PC-3 (cell line): ENCODE data around the gene LRCH1. TPM values are rescaled to one million over a fixed set of nuclear protein-coding genes. Genes with fewer than 3 reads are reported as not detected.

Source experiments
- ATAC-seq: fragments of 200-7000 bp; cut with Tn5 transposase; 2 replicates; pipeline ENCODE4 v1.9.1; 2020; ENCODE audit warnings: mild to moderate bottlenecking, moderate library complexity
- BruUV-seq: library from RNA; stranded (reverse); fragments of 400-500 nt; replicated peaks from 2 replicates; lab custom pipeline; 2021; lab: Mats Ljungman, UMichigan
- CTCF ChIA-PET: fragments of 300-600 bp; sonication (Branson Sonifier 250); formaldehyde crosslinking; loops from one replicate; lab custom pipeline; 2022; ENCODE audit warnings: antibody characterized with exemption; lab: Charles Lee
- POLR2A ChIA-PET: fragments of 300-600 bp; sonication (Branson Sonifier 250); formaldehyde crosslinking; loops from one replicate; lab custom pipeline; 2022; ENCODE audit warnings: antibody characterized with exemption; ENCODE audit not compliant: unreplicated experiment; lab: Charles Lee
- DNase-seq: peaks from one replicate; pipeline ENCODE4 v3.0.0-alpha.2; 2015
- H2AFZ ChIP-seq: fragments of 300-600 bp; sonication (generic); 2 replicates; pipeline ENCODE4 v1.6.0; 2016; ENCODE audit warnings: antibody characterized with exemption, low read length
- H3F3A ChIP-seq: fragments of 300-600 bp; sonication (generic); one replicate; pipeline ENCODE4 v1.6.0; 2017; ENCODE audit warnings: antibody characterized with exemption, low read length, control low read depth, mild to moderate bottlenecking; ENCODE audit not compliant: unreplicated experiment
- H3K27ac ChIP-seq: fragments of 300-600 bp; sonication (generic); 2 replicates; pipeline ENCODE4 v1.5.1; 2016; ENCODE audit warnings: mild to moderate bottlenecking, low read length
- H3K27me3 ChIP-seq: fragments of 300-600 bp; sonication (generic); 2 replicates; pipeline ENCODE4 v1.6.1; 2016; ENCODE audit warnings: low read length, mixed read lengths
- H3K36me3 ChIP-seq: fragments of 300-600 bp; sonication (generic); 2 replicates; pipeline ENCODE4 v1.6.1; 2016; ENCODE audit warnings: low read depth, mixed run types, low read length, mixed read lengths
- H3K4me1 ChIP-seq: fragments of 300-600 bp; sonication (generic); 2 replicates; pipeline ENCODE4 v1.5.1; 2016; ENCODE audit warnings: low read length; ENCODE audit not compliant: insufficient read depth
- H3K4me2 ChIP-seq: fragments of 300-600 bp; sonication (generic); 2 replicates; pipeline ENCODE4 v1.6.0; 2016; ENCODE audit warnings: low read length
- H3K4me3 ChIP-seq: fragments of 300-600 bp; sonication (generic); 2 replicates; pipeline ENCODE4 v1.5.1; 2016; ENCODE audit warnings: mild to moderate bottlenecking, low read length, mixed read lengths
- H3K79me2 ChIP-seq: fragments of 300-600 bp; sonication (generic); 2 replicates; pipeline ENCODE4 v1.6.1; 2017; ENCODE audit warnings: low read length, mixed read lengths
- H3K9ac ChIP-seq: fragments of 300-600 bp; sonication (generic); 2 replicates; pipeline ENCODE4 v1.6.0; 2016; ENCODE audit warnings: mild to moderate bottlenecking, low read length
- H3K9me2 ChIP-seq: fragments of 300-600 bp; sonication (generic); replicated peaks from 2 replicates; pipeline ENCODE4 v1.6.1; 2016; ENCODE audit warnings: mixed run types, low read length, mixed read lengths
- H3K9me3 ChIP-seq: fragments of 300-600 bp; sonication (generic); 2 replicates; pipeline ENCODE4 v1.6.1; 2016; ENCODE audit warnings: low read length, mixed read lengths
- H4K20me1 ChIP-seq: fragments of 300-600 bp; sonication (generic); 2 replicates; pipeline ENCODE4 v1.6.1; 2016; ENCODE audit warnings: low read length, mixed read lengths
- EZH2 ChIP-seq: fragments of 300-600 bp; sonication (generic); IDR thresholded peaks from one replicate; pipeline ENCODE4 v1.6.1; 2017; ENCODE audit warnings: antibody characterized with exemption, mild to moderate bottlenecking, low read length; ENCODE audit not compliant: unreplicated experiment
- EZH2phosphoT487 ChIP-seq: fragments of 300-600 bp; sonication (generic); IDR thresholded peaks from 2 replicates; pipeline ENCODE4 v1.6.1; 2018; ENCODE audit warnings: mild to moderate bottlenecking, antibody characterized with exemption, low read length, borderline replicate concordance
- intact Hi-C: fragments of 100-400 bp; cut with micrococcal nuclease; formaldehyde crosslinking; loops from 2 replicates; pipeline ENCODE4 v1.9.0; 2023
- total RNA-seq: library from RNA; depleted of rRNA; stranded (reverse); fragments of >200 nt; gene quantifications from 2 replicates; pipeline ENCODE4 v1.2.3, GENCODE V29; 2014
- TF ChIP-seq, protein P1 (sequence below): fragments of 300-600 bp; sonication (generic); conservative IDR thresholded peaks from 2 replicates; pipeline ENCODE4 v1.5.1; 2017; ENCODE audit warnings: antibody characterized with exemption, low read depth, mild to moderate bottlenecking, low read length

The LRCH1 gene
- total RNA-seq, 1 experiment from 2014 or later: 4.3 TPM

DNA sequence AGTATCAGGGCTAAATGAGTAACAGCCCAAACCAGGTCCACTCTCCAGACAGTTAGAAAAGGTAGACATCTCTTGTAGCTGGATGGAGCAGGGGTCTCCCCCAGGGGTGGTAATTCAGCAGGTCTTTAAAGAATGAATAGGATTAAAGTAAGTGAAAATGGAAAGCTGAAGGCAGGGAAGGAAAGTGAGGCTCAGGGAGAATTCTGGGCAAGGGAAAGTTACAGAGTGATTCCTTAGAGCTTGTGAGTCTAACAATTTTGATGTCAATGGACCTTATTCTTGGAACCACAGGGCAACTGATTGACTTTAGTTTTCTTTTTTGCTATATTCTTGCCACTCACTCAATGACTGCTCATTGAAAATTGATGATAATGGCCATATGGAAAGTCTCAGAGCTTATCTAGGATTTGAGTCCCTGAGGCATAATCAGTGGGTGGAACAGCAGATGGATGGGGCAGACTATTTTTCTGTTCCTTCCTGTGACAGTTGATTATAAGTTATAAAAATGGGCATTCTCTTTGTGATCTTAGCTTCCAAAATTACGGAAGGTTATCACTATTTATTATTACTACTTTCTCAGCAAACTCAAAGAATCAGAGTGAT lies 76.9 kb downstream of the LRCH1 start:
- no peak overlapping the region for H3K4me3 ChIP-seq
- BruUV-seq: no TSS peak

DNA sequence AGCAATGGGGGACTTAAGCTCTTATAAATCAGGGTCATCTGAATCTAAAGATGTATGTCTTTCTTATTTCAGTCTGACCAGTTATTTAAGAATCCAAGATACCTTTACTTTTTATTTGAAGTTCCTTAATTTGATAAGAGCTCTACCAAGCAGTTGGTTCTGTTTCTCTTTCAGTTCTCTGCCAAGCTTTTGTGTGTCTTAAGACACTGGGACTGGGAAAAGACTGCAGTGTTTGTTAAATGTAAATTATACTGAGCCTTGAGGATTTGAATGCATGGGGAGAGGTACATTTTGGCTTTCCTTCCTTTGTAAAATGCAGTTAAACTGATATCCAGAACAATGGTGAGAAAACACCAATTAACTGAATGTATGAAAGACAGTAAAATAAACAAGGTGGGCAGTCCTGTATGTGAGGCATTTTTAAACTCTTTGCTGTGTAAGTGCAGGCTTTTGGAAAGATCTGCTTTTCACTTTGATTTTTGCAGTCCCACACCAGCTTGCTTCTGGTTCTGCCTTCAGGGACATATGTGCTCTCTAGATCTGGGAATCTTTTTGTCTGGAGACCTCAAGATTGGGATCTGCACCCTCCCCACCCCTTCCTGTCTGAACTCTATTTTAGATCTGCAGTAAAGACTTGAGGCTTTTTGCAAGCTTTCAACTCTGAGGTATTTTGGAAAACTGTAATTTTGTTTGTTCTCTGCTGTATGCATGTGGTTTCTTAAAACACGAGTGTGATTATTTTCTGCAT lies 77.6 kb downstream of the LRCH1 start:
- Histone ChIP-seq H3K9ac (no peak overlapping the region), H3F3A (no peaks in the 10 kb centered on the region), H3K4me3 (no peak overlapping the region), H3K79me2 (peaks cover 23% of the 10 kb centered on the region), H3K27ac (no peak overlapping the region), H3K9me3 (no peaks in the 10 kb centered on the region), H3K4me1 (0 out of 2 replicates have a peak, but pooled peaks cover 4% of the 10 kb centered on the region), H3K4me2 (no peak overlapping the region), H4K20me1 (no peaks in the 10 kb centered on the region), H3K36me3 (no peaks in the 10 kb centered on the region), H3K9me2 (no peaks in the 10 kb centered on the region), H2AFZ (no peak overlapping the region), H3K27me3 (no peaks in the 10 kb centered on the region)
- TF ChIP-seq EZH2phosphoT487: no peak
- no peak for TF ChIP-seq EZH2
- TF ChIP-seq, protein P1, sequence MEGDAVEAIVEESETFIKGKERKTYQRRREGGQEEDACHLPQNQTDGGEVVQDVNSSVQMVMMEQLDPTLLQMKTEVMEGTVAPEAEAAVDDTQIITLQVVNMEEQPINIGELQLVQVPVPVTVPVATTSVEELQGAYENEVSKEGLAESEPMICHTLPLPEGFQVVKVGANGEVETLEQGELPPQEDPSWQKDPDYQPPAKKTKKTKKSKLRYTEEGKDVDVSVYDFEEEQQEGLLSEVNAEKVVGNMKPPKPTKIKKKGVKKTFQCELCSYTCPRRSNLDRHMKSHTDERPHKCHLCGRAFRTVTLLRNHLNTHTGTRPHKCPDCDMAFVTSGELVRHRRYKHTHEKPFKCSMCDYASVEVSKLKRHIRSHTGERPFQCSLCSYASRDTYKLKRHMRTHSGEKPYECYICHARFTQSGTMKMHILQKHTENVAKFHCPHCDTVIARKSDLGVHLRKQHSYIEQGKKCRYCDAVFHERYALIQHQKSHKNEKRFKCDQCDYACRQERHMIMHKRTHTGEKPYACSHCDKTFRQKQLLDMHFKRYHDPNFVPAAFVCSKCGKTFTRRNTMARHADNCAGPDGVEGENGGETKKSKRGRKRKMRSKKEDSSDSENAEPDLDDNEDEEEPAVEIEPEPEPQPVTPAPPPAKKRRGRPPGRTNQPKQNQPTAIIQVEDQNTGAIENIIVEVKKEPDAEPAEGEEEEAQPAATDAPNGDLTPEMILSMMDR: no peak
- no peak for DNase-seq
- CTCF ChIA-PET: no interaction called here
- POLR2A ChIA-PET: no interaction called here
- intact Hi-C loops: no loop called here
- BruUV-seq: no TSS peak
- ATAC-seq: no peak

More for the DNA sequence above, 76.9 kb downstream of the LRCH1 start:
- no peaks in the 10 kb centered on the region for H3K9me3 ChIP-seq
- ChIA-PET POLR2A (no interaction called here), CTCF (no interaction called here)
- TF ChIP-seq EZH2phosphoT487: no peak
- TF ChIP-seq, protein P1: no peak
- TF ChIP-seq EZH2: no peak
- H3K4me1 ChIP-seq: 0 out of 2 replicates have a peak, but pooled peaks cover 4% of the 10 kb centered on the region
- H3K36me3 ChIP-seq: no peaks in the 10 kb centered on the region
- H3K27me3 ChIP-seq: no peaks in the 10 kb centered on the region
- no peak overlapping the region for H3K4me2 ChIP-seq
- H3K9me2 ChIP-seq: no peaks in the 10 kb centered on the region
- no peaks in the 10 kb centered on the region for H3F3A ChIP-seq
- H3K79me2 ChIP-seq: peaks cover 30% of the 10 kb centered on the region
- DNase-seq (no peak), ATAC-seq (no peak)
- intact Hi-C loops: no loop called here
- no peaks in the 10 kb centered on the region for H4K20me1 ChIP-seq
- H3K27ac ChIP-seq: no peak overlapping the region
- no peak overlapping the region for H3K9ac ChIP-seq
- H2AFZ ChIP-seq: no peak overlapping the region

DNA sequence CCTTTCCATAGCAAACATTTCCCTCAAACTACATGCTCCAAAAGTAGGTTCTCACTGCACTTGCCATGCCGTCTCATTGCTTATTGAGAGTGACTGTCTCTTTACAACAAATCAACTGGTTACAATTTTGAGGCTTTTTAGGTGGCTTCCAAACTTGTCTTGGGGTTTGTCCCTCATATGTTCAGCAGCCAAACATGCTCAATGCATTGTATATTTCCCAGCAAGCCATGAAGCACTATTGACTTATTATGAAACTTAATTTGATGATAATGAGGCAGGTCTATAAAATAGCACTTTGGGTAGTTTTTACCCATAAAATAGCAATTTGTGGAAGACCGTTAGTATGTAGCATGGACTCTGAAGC lies 78.2 kb downstream of the LRCH1 start:
- intact Hi-C loops: no loop called here
- no peaks in the 10 kb centered on the region for H3K27me3 ChIP-seq
- TF ChIP-seq EZH2phosphoT487 (no peak), EZH2 (no peak)
- TF ChIP-seq, protein P1: no peak
- peaks cover 19% of the 10 kb centered on the region; the same call in 1 of the 2 replicates for H3K79me2 ChIP-seq
- no peaks in the 10 kb centered on the region for H3K36me3 ChIP-seq
- DNase-seq: no peak
- no peak overlapping the region for H2AFZ ChIP-seq
- ATAC-seq: no peak
- BruUV-seq: no TSS peak
- H3K4me1 ChIP-seq: 0 out of 2 replicates have a peak, but pooled peaks cover 4% of the 10 kb centered on the region
- H3K4me2 ChIP-seq: no peak overlapping the region
- no peaks in the 10 kb centered on the region for H4K20me1 ChIP-seq
- H3K27ac ChIP-seq: no peak overlapping the region
- ChIA-PET CTCF (no interaction called here), POLR2A (no interaction called here)
- no peaks in the 10 kb centered on the region for H3F3A ChIP-seq
- H3K9me3 ChIP-seq: no peaks in the 10 kb centered on the region
- H3K9ac ChIP-seq: no peak overlapping the region
- no peaks in the 10 kb centered on the region for H3K9me2 ChIP-seq
- no peak overlapping the region for H3K4me3 ChIP-seq
